GM12864 (cell line): ENCODE results near the gene SPATS2L.

ENCODE experiments used
- DNase-seq: peaks from one replicate; pipeline ENCODE4 v3.0.0-alpha.2; 2011; ENCODE audit warnings: low read depth
- H3K4me3 ChIP-seq: 2 replicates; pipeline ENCODE4 v1.5.1; 2011; ENCODE audit warnings: mild to moderate bottlenecking, low read depth, low read length, control low read depth
- TF ChIP-seq, protein P1 (sequence below): IDR thresholded peaks from 2 replicates; pipeline ENCODE4 v1.5.1; 2011; ENCODE audit warnings: low read depth, mild to moderate bottlenecking, moderate library complexity, low read length, control low read depth, inconsistent platforms; ENCODE audit errors: missing control alignments

SPATS2L gene

DNA sequence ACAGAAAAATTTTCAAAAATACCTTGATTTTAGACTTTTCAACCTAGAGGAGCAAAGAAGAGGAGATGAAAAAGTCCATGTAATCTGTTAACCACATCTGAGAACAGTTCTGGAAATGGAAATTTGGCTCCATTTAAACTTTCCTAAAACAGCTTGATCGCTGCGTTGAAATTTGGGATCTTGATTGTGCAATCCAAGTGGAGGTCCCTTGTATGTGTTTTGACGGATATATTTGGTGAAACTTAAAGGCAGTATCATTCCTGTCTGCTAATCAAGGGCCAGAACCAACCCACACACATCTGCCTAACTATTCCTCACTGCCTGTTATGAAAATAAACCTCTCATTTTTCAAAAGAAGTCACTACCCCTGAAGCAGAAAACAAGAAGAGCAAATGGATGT lies 46.6 kb downstream of the SPATS2L start:
- H3K4me3 ChIP-seq: no peak overlapping the region
- TF ChIP-seq, protein P1, sequence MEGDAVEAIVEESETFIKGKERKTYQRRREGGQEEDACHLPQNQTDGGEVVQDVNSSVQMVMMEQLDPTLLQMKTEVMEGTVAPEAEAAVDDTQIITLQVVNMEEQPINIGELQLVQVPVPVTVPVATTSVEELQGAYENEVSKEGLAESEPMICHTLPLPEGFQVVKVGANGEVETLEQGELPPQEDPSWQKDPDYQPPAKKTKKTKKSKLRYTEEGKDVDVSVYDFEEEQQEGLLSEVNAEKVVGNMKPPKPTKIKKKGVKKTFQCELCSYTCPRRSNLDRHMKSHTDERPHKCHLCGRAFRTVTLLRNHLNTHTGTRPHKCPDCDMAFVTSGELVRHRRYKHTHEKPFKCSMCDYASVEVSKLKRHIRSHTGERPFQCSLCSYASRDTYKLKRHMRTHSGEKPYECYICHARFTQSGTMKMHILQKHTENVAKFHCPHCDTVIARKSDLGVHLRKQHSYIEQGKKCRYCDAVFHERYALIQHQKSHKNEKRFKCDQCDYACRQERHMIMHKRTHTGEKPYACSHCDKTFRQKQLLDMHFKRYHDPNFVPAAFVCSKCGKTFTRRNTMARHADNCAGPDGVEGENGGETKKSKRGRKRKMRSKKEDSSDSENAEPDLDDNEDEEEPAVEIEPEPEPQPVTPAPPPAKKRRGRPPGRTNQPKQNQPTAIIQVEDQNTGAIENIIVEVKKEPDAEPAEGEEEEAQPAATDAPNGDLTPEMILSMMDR: no peak
- no peak for DNase-seq

DNA sequence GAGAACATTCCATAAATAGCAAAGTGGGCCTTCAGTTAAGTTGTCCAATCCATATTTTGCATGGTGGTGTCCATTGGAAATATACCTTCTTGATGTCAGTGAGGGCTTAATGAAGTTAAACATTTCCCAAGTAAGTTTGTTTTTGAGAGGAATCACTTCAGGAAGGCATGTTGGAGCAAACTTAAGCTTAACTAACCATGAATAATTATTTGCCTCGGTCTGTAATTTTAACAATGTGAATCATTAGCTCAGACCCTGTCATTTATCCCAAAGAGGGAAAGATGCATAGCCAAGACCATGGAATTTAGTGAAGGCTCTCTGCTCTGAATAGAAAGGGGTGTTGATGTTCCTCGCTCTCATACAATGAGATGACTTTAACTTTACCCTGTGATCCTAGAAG lies 47.4 kb downstream of the SPATS2L start:
- TF ChIP-seq, protein P1: no peak
- no peak overlapping the region for H3K4me3 ChIP-seq
- no peak for DNase-seq

DNA sequence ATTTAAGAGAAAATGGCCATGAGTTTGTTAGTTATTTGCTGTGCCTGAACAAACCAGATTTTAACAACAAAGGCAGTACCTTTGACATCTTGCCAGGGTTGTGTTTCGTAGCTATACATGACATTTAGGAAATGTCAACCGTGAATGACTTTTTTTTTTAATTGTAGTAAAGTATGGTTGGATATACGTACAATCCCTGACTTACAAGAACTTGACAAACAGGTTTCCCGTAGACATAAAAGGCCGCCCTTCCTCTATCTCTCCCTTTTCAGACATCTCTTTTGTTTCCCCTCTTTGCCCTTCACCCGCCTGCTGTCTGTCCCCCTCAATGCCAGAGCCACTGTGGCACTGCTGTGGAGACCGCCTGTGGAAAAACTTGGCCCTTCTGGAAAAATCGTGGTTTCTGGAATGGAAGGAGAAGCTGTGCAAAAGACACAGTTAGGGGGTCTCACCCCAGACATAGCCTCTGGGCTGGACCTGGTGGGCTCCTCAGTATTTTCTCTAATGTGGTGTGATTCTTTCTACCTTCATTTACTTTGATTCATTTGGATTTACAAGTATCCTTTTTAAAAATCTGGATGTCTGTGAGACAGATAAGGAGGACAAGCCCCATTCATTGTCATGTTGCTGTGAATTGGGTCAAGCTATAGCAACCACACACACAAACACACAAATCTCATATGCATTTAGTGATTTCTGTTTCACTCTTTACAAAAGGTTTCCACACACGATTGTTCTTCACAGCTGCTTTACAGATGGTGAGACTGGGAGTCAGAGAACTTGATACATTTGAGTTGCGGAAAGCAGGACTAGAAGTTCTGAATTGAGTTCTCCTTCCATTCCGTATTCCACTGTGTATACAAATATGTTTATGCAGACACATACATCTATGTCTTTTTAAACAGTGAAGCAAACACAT lies 48.6 kb downstream of the SPATS2L start:
- TF ChIP-seq, protein P1: no peak
- no peak overlapping the region for H3K4me3 ChIP-seq
- no peak for DNase-seq

DNA sequence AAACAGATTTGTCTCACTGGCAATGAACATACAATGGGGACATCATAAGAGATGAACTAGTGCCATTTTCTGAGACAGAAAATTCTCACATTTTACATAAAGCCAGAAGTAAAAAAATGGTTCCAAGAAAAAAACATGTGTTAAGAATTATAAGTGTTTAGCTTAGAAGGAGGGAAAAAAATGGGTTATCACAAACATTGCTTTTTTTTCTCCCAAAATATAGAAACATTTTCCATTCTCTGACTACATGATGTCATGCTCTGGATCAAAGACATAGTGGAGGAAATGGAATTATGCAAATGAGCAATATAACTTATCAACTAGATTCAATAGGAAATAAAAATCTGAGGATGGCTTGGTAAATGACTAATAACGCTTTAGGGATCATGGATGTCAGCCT lies 49.8 kb downstream of the SPATS2L start:
- TF ChIP-seq, protein P1: no peak
- no peak overlapping the region for H3K4me3 ChIP-seq
- DNase-seq: no peak

DNA sequence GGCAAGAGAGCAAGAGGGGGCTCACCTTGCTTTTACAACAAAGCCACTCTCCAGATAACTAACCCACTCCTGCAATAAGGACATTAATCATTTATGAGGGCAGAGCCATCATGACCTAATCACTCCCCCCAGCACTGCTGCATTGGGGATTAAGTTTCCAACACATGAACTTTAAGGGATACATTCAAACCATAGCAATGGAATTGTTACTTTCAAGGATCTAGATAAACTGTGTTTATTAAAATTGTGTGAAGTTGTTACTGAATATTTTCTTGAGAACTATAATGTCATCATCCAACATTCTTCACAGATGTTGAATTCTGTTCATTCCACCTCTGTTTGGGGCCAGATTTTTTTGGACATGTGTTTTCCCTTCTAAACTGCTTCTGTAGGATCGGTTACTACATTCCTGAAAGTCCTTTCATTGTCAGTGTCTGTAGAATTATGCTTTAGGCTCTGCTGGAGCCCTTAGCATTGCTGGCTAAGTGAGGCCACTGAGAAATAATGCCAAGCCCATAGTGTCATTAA lies 50.4 kb downstream of the SPATS2L start:
- H3K4me3 ChIP-seq: no peak overlapping the region
- TF ChIP-seq, protein P1: no peak
- no peak for DNase-seq

DNA sequence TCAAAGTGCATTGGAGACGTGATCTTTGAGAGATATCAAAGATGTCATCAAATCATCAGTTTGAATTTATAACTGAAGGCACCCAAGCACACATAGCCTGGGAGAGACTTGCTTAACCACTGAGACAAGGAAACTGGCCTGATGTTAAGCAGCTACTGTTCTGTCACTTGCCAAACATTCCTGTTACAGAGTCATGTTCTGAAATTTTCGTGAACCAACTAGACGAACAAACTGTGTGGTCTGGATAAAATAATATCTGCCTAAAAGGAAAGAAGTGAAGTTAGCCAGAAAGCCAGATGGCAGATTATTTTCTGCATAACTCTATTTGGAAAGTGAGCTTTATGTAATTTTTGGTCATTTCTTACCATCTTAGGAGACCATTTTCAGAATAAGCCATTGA lies 51.4 kb downstream of the SPATS2L start:
- H3K4me3 ChIP-seq: no peak overlapping the region
- no peak for DNase-seq
- TF ChIP-seq, protein P1: no peak

DNA sequence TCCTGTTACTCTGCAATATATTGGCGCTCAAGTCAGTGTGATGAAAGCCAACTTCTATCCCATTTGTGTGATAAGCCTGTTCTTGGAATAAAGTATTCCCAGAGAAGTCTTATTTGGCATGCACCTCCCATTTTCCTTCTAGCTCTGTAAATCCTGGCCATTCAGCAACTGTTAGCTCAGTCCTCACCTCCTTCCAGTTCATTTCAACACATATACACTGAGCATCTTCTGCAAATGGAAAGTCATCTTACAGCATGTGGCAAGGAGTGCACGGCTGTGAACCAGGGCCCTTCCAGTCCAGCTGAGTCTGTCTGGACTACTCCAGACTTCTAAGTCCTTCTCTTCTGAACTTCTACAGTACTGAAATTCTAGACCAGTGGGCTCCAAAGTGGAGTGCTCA lies 53.1 kb downstream of the SPATS2L start:
- H3K4me3 ChIP-seq: no peak overlapping the region
- DNase-seq: no peak
- TF ChIP-seq, protein P1: no peak
